Amniotic epithelial cell (primary cell): ENCODE measurements around the gene RPS17.
"Not testable (repeated sequence)": the region's sequence is repeated elsewhere in the genome, so short reads cannot be mapped to it uniquely, and the experiment has no call there.

ENCODE experiments used
- DNase-seq: peaks from one replicate; pipeline ENCODE4 v3.0.0-alpha.2; 2010; ENCODE audit warnings: low read depth

RPS17 gene

DNA sequence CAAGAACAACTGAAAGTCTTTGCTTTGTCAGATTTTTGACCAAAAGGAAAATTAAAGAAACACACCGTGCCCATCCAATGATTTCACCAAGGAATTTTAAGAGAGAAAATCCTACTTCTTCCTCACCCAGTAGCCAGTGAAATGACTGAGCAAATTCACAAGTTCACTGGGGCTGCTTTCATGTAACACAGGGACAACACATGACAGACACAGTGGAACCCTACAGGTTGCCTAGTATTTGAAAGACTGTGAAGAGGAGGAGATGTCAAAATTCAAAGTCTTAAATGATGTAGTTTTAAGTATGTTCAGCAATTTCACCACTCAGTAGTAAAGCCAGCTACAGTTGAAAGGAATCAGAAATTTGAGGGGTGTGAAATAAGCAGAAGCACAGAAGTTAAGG lies 33.2 kb downstream of the RPS17 start:
- DNase-seq = not testable (repeated sequence)

DNA sequence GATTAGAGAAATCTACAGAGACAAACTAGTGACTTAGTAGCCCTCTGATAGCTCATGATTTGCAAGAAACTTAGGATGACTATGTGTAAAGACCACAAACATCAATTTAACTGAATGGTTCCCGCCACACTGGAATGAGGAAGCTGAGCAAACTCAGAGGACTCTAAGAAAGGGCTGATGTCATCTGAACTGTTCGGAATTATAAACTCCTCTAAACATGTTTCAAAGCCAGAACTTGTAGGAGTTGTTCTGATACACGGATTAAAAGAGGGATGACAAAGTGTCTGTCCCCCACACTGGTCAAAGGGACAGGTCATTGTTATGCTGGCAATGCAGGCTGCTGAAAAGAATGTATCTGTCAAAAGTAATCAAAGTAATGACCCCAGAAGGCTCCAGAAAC lies 34.4 kb downstream of the RPS17 start:
- DNase-seq = not testable (repeated sequence)

GRCh38 chr15:82504074-82504473 lies 36.2 kb downstream of the RPS17 start:
- DNase-seq = not testable (repeated sequence)

DNA sequence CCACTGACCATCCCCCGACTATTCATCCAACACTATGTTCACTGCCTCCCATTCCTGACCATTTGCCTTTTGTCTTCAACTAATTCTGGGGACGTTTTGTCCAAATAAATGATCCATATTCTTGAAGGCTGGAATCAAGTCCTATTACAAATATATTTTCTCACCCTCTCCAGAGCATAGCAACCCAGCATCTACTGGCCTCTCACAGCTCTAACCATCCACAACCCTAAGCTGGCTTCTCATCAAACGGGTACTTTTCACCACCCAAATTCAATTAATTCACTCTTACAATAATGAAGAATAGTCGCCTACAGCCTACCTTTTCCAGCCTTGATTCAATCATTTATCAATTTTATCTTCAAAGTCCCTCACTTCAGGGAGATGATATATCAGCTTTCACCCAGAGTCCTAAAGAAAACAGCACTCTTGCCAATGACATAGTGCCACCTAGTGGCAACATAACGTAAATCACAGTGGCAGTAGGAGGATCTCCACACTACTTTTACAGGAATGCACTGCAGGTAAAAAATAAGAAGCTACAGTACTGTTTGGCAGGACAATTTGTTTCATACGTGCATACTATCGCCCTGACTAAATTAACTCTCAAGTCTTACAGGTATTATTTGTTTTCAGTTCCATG lies 37.4 kb downstream of the RPS17 start:
- DNase-seq = not testable (repeated sequence)

DNA sequence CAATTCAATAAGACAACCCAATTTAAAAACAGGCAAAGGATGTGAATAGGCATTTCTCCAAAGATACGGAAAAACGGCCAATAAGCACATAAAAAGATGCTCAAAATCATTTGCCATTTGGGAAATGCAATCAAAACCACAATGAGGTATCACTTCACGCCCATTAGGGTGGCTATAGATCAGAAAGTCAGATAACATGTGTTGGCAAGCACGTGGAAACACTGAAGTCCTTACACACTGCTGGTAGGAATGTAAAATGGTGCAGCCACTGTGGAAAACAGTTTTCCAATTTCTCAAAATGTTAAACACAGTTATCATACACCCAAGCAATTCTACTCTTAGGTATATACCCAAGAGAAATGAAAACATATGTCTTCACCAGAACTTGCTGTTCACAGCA lies 39.5 kb downstream of the RPS17 start:
- not testable (repeated sequence) for DNase-seq

GRCh38 chr15:82497978-82498377 lies 42.3 kb downstream of the RPS17 start:
- not testable (repeated sequence) for DNase-seq

DNA sequence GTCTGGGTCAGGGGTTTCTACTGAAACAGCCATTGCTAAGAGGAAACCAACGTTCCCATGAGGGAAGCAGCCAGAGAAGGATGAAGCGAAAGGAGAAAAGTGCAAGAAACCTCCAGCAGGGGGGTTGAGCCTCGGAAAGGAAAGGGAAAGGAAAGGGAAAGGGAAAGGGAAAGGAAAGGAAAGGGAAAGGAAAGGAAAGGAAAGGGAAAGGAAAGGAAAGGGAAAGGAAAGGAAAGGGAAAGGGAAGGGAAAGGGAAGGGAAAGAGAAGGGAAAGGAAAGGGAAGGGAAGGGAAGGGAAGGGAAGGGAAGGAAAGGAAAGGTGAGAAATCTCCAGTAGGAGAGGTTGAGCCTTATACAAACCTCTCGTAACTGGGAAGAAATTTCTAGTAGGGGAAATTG lies 52.0 kb downstream of the RPS17 start:
- not testable (repeated sequence) for DNase-seq

DNA sequence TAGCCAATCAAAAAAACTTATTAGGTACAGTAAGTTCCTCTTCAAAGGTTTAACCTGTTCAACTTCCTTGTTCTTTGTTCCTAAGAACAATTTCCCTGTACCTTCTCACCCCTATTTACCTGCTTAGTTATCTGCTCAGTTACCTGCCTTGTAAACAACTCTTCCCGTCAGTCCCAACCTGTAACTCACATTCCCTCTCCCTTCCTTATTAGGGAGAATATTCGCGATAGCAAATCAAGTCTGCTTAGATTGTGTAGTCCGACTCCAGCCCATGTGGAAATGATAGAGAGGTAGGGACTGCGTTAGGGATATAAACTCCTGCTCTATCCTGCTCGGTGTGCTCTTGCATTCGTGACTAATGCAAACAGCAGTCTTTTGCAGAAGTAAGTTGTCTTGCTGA lies 53.2 kb downstream of the RPS17 start:
- not testable (repeated sequence) for DNase-seq
